SK-N-SH (cell line): ENCODE results near the gene COBL. TPM values are rescaled to one million over a fixed set of nuclear protein-coding genes. Genes with fewer than 3 reads are reported as not detected.

Experiments used
- CTCF ChIA-PET: fragments of 300-600, 350-600 bp; formaldehyde crosslinking; extraction: SDS; loops from one replicate; lab custom pipeline; 2021; lab: Yijun Ruan, JAX
- POLR2A ChIA-PET: fragments of 350-600 bp; sonication (Branson Sonifier 250); formaldehyde crosslinking; extraction: SDS; loops from one replicate; lab custom pipeline; 2020; ENCODE audit warnings: antibody characterized with exemption, inconsistent platforms; lab: Yijun Ruan, JAX
- DNase-seq: peaks from one replicate; pipeline ENCODE4 v3.0.0; 2012
- H2AFZ ChIP-seq: fragments of 200-600 bp; sonication (generic); 2 replicates; pipeline ENCODE4 v1.8.1; 2016; ENCODE audit warnings: antibody characterized with exemption, mild to moderate bottlenecking, low read depth
- H3F3A ChIP-seq: fragments of 200-600 bp; sonication (generic); replicated peaks from 2 replicates; pipeline ENCODE3; 2016; ENCODE audit warnings: antibody characterized with exemption, mild to moderate bottlenecking; ENCODE audit not compliant: insufficient read depth
- H3K27ac ChIP-seq, 2 experiments: fragments of 200-500 bp in 1 of 2; fragments of 200-600 bp in 1 of 2; sonication (Bioruptor generic) in 1 of 2; sonication (generic), shearing (Covaris generic) in 1 of 2; 2 replicates each; pipeline versions ENCODE4 v1.5.1 to v1.6.1; 2014 to 2016; ENCODE audit warnings: low read depth in 2 of 2, inconsistent platforms in 1 of 2, low read length in 1 of 2, mild to moderate bottlenecking in 1 of 2, mixed read lengths in 1 of 2
- H3K27me3 ChIP-seq: fragments of 200-600 bp; sonication (generic), shearing (Covaris generic); 2 replicates; pipeline ENCODE4 v1.6.1; 2016; ENCODE audit warnings: mixed run types; ENCODE audit not compliant: insufficient read depth
- H3K36me3 ChIP-seq, 2 experiments: fragments of 200-500 bp in 1 of 2; fragments of 200-600 bp in 1 of 2; sonication (Bioruptor generic) in 1 of 2; sonication (generic) in 1 of 2; replicated peaks in 1 of 2; 2 replicates each; pipeline versions ENCODE3 to v1.5.1; 2014 to 2016; ENCODE audit warnings: low read length in 1 of 2, mild to moderate bottlenecking in 1 of 2; ENCODE audit not compliant: insufficient read depth in 2 of 2, control insufficient read depth in 1 of 2
- H3K4me1 ChIP-seq, 2 experiments: fragments of 200-500 bp in 1 of 2; fragments of 200-600 bp in 1 of 2; sonication (Bioruptor generic) in 1 of 2; sonication (generic), shearing (Covaris generic) in 1 of 2; 2 replicates each; pipeline versions ENCODE4 v1.5.1 to v1.6.1; 2014 to 2016; ENCODE audit warnings: low read depth in 1 of 2, low read length in 1 of 2, mixed run types in 1 of 2; ENCODE audit not compliant: insufficient read depth in 2 of 2, control insufficient read depth in 1 of 2
- H3K4me2 ChIP-seq: fragments of 200-600 bp; sonication (generic), shearing (Covaris generic); 2 replicates; pipeline ENCODE4 v1.6.1; 2017; ENCODE audit warnings: mixed run types
- H3K4me3 ChIP-seq, 2 experiments: fragments of 200-500 bp in 1 of 2; fragments of 200-600 bp in 1 of 2; sonication (Bioruptor generic) in 1 of 2; sonication (generic), shearing (Covaris generic) in 1 of 2; 2 replicates each; pipeline versions ENCODE4 v1.5.1 to v1.8.1; 2014 to 2016; ENCODE audit warnings: low read depth in 2 of 2, inconsistent platforms in 1 of 2, low read length in 1 of 2, mild to moderate bottlenecking in 1 of 2, mixed read lengths in 1 of 2, moderate library complexity in 1 of 2
- H3K79me2 ChIP-seq: fragments of 200-600 bp; sonication (generic); 2 replicates; pipeline ENCODE4 v1.8.1; 2017; ENCODE audit warnings: mild to moderate bottlenecking; ENCODE audit not compliant: insufficient read depth
- H3K9ac ChIP-seq: fragments of 200-600 bp; sonication (generic); 2 replicates; pipeline ENCODE4 v1.6.1; 2017; ENCODE audit warnings: mixed run types
- H3K9me2 ChIP-seq: fragments of 200-600 bp; sonication (generic); 2 replicates; pipeline ENCODE4 v1.6.1; 2017; ENCODE audit warnings: mixed run types
- H3K9me3 ChIP-seq: fragments of 200-600 bp; sonication (generic); 2 replicates; pipeline ENCODE4 v1.6.1; 2017; ENCODE audit warnings: mixed run types, mild to moderate bottlenecking, moderate library complexity
- H4K20me1 ChIP-seq: fragments of 200-600 bp; sonication (generic); 2 replicates; pipeline ENCODE4 v1.6.1; 2017; ENCODE audit warnings: mild to moderate bottlenecking, mixed run types; ENCODE audit not compliant: insufficient read depth
- CHD2 ChIP-seq: fragments of 150-350 bp; IDR thresholded peaks from 2 replicates; pipeline ENCODE4 v1.6.1; 2018; ENCODE audit warnings: low read length; ENCODE audit not compliant: partially characterized antibody
- EP300 ChIP-seq, 2 experiments: IDR thresholded peaks; 2 replicates each; pipeline versions ENCODE4 v1.4.0 to v1.6.1; 2012; ENCODE audit warnings: borderline replicate concordance in 1 of 2, low read depth in 1 of 2, low read length in 1 of 2
- EZH2phosphoT487 ChIP-seq: fragments of 200-600 bp; sonication (generic); IDR thresholded peaks from 2 replicates; pipeline ENCODE4 v1.6.1; 2017; ENCODE audit warnings: low read depth, mixed run types, mild to moderate bottlenecking, antibody characterized with exemption, moderate library complexity, borderline replicate concordance
- FOSL2 ChIP-seq: IDR thresholded peaks from 2 replicates; pipeline ENCODE4 v1.4.0; 2012; ENCODE audit warnings: low read depth, mild to moderate bottlenecking, moderate library complexity, borderline replicate concordance
- FOXJ3 ChIP-seq: sonication (generic); formaldehyde crosslinking; IDR thresholded peaks from 2 replicates; pipeline ENCODE4 v1.5.1; 2020; ENCODE audit warnings: mild to moderate bottlenecking, missing genetic modification reagents
- FOXM1 ChIP-seq: IDR thresholded peaks from 2 replicates; pipeline ENCODE4 v1.4.0; 2012; ENCODE audit warnings: low read depth, mild to moderate bottlenecking
- MXI1 ChIP-seq: IDR thresholded peaks from 2 replicates; pipeline ENCODE4 v1.6.1; 2012; ENCODE audit warnings: mild to moderate bottlenecking, low read depth, low read length, improper control_type of control experiment
- NFIC ChIP-seq: IDR thresholded peaks from 2 replicates; pipeline ENCODE4 v1.4.0; 2012; ENCODE audit warnings: borderline replicate concordance
- NRF1 ChIP-seq: IDR thresholded peaks from 2 replicates; pipeline ENCODE4 v1.6.1; 2012; ENCODE audit warnings: low read depth, mild to moderate bottlenecking, low read length
- RCOR1 ChIP-seq: fragments of 150-350 bp; IDR thresholded peaks from 2 replicates; pipeline ENCODE4 v1.6.1; 2017; ENCODE audit warnings: antibody characterized with exemption, low read length
- RFX5 ChIP-seq: IDR thresholded peaks from 2 replicates; pipeline ENCODE4 v1.6.1; 2012; ENCODE audit warnings: mild to moderate bottlenecking, improper control_type of control experiment, low read length
- SIN3A ChIP-seq: IDR thresholded peaks from 2 replicates; pipeline ENCODE4 v1.6.1; 2012; ENCODE audit warnings: low read depth, mild to moderate bottlenecking, low read length, moderate library complexity, borderline replicate concordance
- SMC3 ChIP-seq: IDR thresholded peaks from 2 replicates; pipeline ENCODE4 v1.6.1; 2012; ENCODE audit warnings: low read depth, low read length, improper control_type of control experiment
- TCF12 ChIP-seq: IDR thresholded peaks from 2 replicates; pipeline ENCODE4 v1.4.0; 2012
- TEAD4 ChIP-seq: IDR thresholded peaks from 2 replicates; pipeline ENCODE4 v1.4.0; 2012; ENCODE audit warnings: mild to moderate bottlenecking, borderline replicate concordance; ENCODE audit not compliant: insufficient read depth
- WGBS: methylation state at CpG from one replicate; pipeline ENCODE4 v1.1.6; 2017; ENCODE audit warnings: low lambda C conversion rate; 5-methylcytosine and 5-hydroxymethylcytosine counted together
- polyA plus RNA-seq, 3 experiments: library from polyadenylated mRNA; depleted of rRNA; stranded (reverse); fragments of >200 nt; gene quantifications; 2 replicates each; pipeline ENCODE4 v1.2.3, GENCODE V29; 2012
- TF ChIP-seq, protein P1 (sequence below): IDR thresholded peaks from 2 replicates; pipeline ENCODE4 v1.4.0; 2012; ENCODE audit warnings: low read depth
- TF ChIP-seq, protein P2 (sequence below): IDR thresholded peaks from 2 replicates; pipeline ENCODE4 v1.4.0; 2012; ENCODE audit warnings: low read depth, borderline replicate concordance
- TF ChIP-seq, protein P3 (sequence below): IDR thresholded peaks from 2 replicates; pipeline ENCODE4 v1.4.0; 2012; ENCODE audit warnings: low read depth, borderline replicate concordance
- TF ChIP-seq, protein P4 (sequence below): fragments of 150-350 bp; IDR thresholded peaks from 2 replicates; pipeline ENCODE4 v1.6.1; 2016; ENCODE audit warnings: mild to moderate bottlenecking, low read depth, low read length
- TF ChIP-seq, protein P5 (sequence below): fragments of 150-350 bp; IDR thresholded peaks from 2 replicates; pipeline ENCODE4 v1.6.1; 2017; ENCODE audit warnings: antibody characterized with exemption, low read length, low read depth, borderline replicate concordance

The COBL gene
- polyA plus RNA-seq, 1 of the 3 experiments (the other 2 are of a cell fraction), result under 0.01 TPM

DNA sequence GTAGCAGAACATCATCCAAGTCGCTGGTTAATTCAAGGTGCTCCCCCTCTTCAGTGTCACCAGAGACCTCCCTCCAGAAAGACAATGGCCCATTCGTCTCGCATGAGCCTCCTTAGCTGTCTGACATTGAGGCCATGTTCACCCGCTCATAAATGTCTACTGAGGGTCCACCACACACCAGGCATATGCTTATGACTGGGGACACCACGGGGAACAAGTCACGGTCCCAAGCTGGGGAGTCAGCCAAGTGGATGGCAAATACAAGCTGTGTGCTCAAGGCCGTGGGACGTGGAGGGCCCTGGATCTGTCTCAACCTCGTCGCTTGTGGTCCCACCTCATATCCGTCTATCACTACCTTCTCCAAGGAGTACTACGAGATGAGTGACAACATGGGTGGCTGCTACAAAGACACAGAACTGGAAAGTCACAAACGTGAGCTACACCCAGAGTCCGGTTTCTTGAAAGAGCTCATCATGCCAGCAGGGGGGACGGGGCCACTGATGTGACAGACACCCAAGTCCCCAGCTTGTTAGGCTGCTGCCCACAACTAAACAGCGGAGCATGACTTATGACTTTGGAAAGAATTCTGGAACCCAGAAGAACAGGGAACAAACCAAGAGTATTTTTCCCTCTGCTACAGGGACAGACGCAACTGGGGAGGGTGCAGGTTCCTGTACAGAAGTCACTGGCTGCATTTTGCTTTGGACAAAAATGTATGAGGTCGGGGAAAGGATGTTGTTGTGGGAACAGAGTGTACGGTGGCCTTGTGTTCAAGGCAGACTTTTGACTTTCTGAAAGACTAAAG, 189.6 kb downstream of the COBL start:
- no peak overlapping the region for H3K9ac ChIP-seq
- no peaks in the 10 kb centered on the region for H3K9me3 ChIP-seq
- no peak overlapping the region for H2AFZ ChIP-seq
- POLR2A ChIA-PET, result no interaction called here
- no peak overlapping the region for H3K27ac ChIP-seq
- H3K4me2 ChIP-seq, result no peak overlapping the region
- no peaks in the 10 kb centered on the region for H3K36me3 ChIP-seq
- H3K9me2 ChIP-seq, result no peaks in the 10 kb centered on the region
- H3K79me2 ChIP-seq, result no peaks in the 10 kb centered on the region
- no peaks in the 10 kb centered on the region for H4K20me1 ChIP-seq
- no peak for TF ChIP-seq RCOR1
- no peak for TF ChIP-seq NFIC
- TF ChIP-seq SMC3, result no peak
- TF ChIP-seq, protein P1, sequence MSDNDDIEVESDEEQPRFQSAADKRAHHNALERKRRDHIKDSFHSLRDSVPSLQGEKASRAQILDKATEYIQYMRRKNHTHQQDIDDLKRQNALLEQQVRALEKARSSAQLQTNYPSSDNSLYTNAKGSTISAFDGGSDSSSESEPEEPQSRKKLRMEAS, result no peak
- CTCF ChIA-PET, result interaction anchor here (0.8 to 1.3 kb wide), 3 partner anchors 24 to 36 kb away, joined by 3 read pairs; no protein-coding TSS in a partner anchor
- no peaks in the 10 kb centered on the region for H3K4me1 ChIP-seq
- peaks cover 7% of the 10 kb centered on the region for H3F3A ChIP-seq
- DNase-seq, result no peak
- H3K4me3 ChIP-seq, result no peak overlapping the region
- H3K27me3 ChIP-seq, result peaks cover 11% of the 10 kb centered on the region; the same call in 1 of the 2 replicates
- WGBS, result 32% methylated on average over 19 of the region's 19 CpGs

DNA sequence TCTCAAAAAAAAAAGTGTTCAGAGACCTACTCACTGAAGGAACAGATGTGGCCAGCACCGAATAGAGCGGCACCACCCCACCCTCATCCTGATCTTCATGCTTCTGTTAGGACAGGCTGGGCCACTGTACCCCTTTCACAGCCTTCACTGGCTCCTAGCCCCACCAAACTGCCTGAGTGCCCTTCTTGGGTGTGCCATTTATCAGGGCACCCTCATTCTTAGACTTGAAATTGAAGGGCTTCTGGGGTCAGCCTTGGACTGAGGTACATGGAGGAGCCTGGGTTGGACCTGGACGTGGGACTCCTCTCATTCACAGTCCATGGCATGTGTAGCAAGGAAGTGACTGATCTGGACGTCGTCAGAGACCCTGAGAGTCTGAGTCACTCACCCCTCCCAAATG, 190.3 kb downstream of the COBL start:
- no peaks in the 10 kb centered on the region for H3K79me2 ChIP-seq

More for the DNA sequence above, 190.3 kb downstream of the COBL start:
- Histone ChIP-seq H2AFZ (no peak overlapping the region), H3K4me3 (no peak overlapping the region), H3K27me3 (peaks cover 11% of the 10 kb centered on the region; the same call in 1 of the 2 replicates), H3K36me3 (no peaks in the 10 kb centered on the region), H3K9me3 (no peaks in the 10 kb centered on the region), H3K9me2 (no peaks in the 10 kb centered on the region), H3F3A (peaks cover 7% of the 10 kb centered on the region), H3K27ac (no peak overlapping the region), H3K4me1 (no peaks in the 10 kb centered on the region), H4K20me1 (no peaks in the 10 kb centered on the region), H3K9ac (no peak overlapping the region), H3K4me2 (no peak overlapping the region)
- POLR2A ChIA-PET, result no interaction called here
- CTCF ChIA-PET, result interaction anchor here (0.8 kb wide), 1 partner anchor 36 kb away, joined by 3 read pairs; no protein-coding TSS in a partner anchor
- TF ChIP-seq RFX5, result no peak
- no peak for TF ChIP-seq FOXJ3
- TF ChIP-seq, protein P1, result no peak
- TF ChIP-seq, protein P2, sequence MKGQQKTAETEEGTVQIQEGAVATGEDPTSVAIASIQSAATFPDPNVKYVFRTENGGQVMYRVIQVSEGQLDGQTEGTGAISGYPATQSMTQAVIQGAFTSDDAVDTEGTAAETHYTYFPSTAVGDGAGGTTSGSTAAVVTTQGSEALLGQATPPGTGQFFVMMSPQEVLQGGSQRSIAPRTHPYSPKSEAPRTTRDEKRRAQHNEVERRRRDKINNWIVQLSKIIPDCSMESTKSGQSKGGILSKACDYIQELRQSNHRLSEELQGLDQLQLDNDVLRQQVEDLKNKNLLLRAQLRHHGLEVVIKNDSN, result no peak
- no peak for TF ChIP-seq EZH2phosphoT487
- no peak for TF ChIP-seq TCF12
- TF ChIP-seq, protein P3, sequence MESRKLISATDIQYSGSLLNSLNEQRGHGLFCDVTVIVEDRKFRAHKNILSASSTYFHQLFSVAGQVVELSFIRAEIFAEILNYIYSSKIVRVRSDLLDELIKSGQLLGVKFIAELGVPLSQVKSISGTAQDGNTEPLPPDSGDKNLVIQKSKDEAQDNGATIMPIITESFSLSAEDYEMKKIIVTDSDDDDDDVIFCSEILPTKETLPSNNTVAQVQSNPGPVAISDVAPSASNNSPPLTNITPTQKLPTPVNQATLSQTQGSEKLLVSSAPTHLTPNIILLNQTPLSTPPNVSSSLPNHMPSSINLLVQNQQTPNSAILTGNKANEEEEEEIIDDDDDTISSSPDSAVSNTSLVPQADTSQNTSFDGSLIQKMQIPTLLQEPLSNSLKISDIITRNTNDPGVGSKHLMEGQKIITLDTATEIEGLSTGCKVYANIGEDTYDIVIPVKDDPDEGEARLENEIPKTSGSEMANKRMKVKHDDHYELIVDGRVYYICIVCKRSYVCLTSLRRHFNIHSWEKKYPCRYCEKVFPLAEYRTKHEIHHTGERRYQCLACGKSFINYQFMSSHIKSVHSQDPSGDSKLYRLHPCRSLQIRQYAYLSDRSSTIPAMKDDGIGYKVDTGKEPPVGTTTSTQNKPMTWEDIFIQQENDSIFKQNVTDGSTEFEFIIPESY, result no peak
- no peak for TF ChIP-seq FOXM1
- TF ChIP-seq CHD2, result no peak
- no peak for TF ChIP-seq EP300 (IDR thresholded peaks at IDR 0.05; ENCODE audit: borderline replicate concordance in 1 of 2, low read depth in 1 of 2, low read length in 1 of 2)
- TF ChIP-seq SIN3A, result no peak
- TF ChIP-seq, protein P4, sequence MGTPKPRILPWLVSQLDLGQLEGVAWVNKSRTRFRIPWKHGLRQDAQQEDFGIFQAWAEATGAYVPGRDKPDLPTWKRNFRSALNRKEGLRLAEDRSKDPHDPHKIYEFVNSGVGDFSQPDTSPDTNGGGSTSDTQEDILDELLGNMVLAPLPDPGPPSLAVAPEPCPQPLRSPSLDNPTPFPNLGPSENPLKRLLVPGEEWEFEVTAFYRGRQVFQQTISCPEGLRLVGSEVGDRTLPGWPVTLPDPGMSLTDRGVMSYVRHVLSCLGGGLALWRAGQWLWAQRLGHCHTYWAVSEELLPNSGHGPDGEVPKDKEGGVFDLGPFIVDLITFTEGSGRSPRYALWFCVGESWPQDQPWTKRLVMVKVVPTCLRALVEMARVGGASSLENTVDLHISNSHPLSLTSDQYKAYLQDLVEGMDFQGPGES, result no peak
- TF ChIP-seq NRF1, result no peak
- TF ChIP-seq TEAD4, result no peak
- TF ChIP-seq, protein P5, sequence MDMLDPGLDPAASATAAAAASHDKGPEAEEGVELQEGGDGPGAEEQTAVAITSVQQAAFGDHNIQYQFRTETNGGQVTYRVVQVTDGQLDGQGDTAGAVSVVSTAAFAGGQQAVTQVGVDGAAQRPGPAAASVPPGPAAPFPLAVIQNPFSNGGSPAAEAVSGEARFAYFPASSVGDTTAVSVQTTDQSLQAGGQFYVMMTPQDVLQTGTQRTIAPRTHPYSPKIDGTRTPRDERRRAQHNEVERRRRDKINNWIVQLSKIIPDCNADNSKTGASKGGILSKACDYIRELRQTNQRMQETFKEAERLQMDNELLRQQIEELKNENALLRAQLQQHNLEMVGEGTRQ, result no peak
- no peak for TF ChIP-seq FOSL2
- no peak for TF ChIP-seq NFIC
- no peak for TF ChIP-seq RCOR1
- TF ChIP-seq MXI1, result no peak
- TF ChIP-seq, all 33 proteins: peak for 0
- DNase-seq, result no peak
- WGBS, result 32% methylated on average over 5 of the region's 5 CpGs
